Testis (tissue), 2 donors: ENCODE measurements around the gene ADAMTSL2.

Source experiments
- POLR2A ChIP-seq: fragments of 450-650 bp; IDR thresholded peaks from one replicate; pipeline ENCODE4 v1.6.1; 2017; ENCODE audit warnings: antibody characterized with exemption, mild to moderate bottlenecking, moderate library complexity
- TF ChIP-seq, protein P1 (sequence below), 3 experiments: fragments of 450-650 bp in 2 of 3; fragments of 200-600 bp in 1 of 3; sonication (generic) in 1 of 3; IDR thresholded peaks; one replicate each; pipeline ENCODE4 v1.5.1; 2016 to 2019; ENCODE audit warnings: antibody characterized with exemption in 3 of 3, mild to moderate bottlenecking in 2 of 3, moderate library complexity in 1 of 3

DNA sequence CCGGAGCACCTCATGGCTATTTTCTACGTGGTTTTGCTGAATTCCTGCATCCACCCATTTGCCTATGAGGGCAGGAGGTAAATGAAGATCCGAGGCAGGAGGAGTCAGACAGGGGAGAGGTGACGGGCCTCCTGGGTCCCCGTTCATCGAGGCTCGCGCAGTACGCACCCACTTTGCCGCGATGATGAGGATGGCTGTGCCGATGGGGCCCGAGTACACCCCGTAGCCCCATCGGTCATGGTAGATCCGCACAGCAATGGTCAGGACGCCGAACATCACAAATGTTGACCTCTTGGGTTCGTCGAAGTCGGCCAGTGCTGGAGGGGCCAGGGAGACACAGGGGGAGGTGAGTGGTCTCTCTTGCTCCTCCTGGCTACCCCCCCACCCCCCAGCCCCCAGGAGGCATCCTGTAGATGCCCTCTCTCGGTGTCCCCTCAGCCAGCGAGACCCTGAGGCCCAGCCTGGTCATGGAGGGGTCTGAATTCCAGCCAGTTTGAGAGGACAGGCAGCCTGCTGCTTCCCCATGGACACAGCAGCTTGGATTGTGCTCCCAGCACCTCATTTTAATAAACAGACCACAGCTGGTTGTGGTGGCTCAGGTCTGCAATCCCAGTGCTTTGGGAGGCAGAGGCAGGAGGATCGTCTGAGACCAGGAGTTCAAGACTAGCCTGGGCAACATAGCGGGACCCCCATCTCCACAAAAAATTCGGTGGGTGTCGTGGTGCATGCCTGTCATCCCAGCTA, 15.6 kb upstream of the ADAMTSL2 start:
- TF ChIP-seq, protein P1, sequence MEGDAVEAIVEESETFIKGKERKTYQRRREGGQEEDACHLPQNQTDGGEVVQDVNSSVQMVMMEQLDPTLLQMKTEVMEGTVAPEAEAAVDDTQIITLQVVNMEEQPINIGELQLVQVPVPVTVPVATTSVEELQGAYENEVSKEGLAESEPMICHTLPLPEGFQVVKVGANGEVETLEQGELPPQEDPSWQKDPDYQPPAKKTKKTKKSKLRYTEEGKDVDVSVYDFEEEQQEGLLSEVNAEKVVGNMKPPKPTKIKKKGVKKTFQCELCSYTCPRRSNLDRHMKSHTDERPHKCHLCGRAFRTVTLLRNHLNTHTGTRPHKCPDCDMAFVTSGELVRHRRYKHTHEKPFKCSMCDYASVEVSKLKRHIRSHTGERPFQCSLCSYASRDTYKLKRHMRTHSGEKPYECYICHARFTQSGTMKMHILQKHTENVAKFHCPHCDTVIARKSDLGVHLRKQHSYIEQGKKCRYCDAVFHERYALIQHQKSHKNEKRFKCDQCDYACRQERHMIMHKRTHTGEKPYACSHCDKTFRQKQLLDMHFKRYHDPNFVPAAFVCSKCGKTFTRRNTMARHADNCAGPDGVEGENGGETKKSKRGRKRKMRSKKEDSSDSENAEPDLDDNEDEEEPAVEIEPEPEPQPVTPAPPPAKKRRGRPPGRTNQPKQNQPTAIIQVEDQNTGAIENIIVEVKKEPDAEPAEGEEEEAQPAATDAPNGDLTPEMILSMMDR (IDR thresholded peaks at IDR 0.05), result no peak
- no peak for TF ChIP-seq POLR2A
